ENCODE results near the gene CRX.
"Not testable (repeated sequence)": the region's sequence is repeated elsewhere in the genome, so short reads cannot be mapped to it uniquely, and the experiment has no call there.

CRX gene

GRCh38 chr19:47803671-47804070 is 18.1 kb upstream of the CRX start:
- DNase-seq (ENCODE audit: low read depth), result not testable (repeated sequence)

- not testable (repeated sequence) for DNase-seq (ENCODE audit: low read depth)
Observed at GRCh38 chr19:47804451-47804850, 17.3 kb upstream of the CRX start, which contains the start of gene TPRX1. TPRX1 (minus strand) TSS chr19:47804551; CDS start chr19:47804539, 12 bp downstream.

- DNase-seq (ENCODE audit: low read depth), result no peak
Observed at GRCh38 chr19:47805313-47805712, 16.4 kb upstream of the CRX start.

- no peak for DNase-seq (ENCODE audit: low read depth)
Observed at GRCh38 chr19:47806435-47806834, 15.3 kb upstream of the CRX start.

- DNase-seq (ENCODE audit: low read depth), result no peak
Observed at GRCh38 chr19:47813304-47813994, 8.3 kb upstream of the CRX start.

GRCh38 chr19:47813995-47814328 is 7.8 kb upstream of the CRX start:
- DNase-seq (ENCODE audit: low read depth), result no peak

GRCh38 chr19:47816270-47816669 is 5.5 kb upstream of the CRX start:
- DNase-seq (ENCODE audit: low read depth), result not testable (repeated sequence)

- DNase-seq (ENCODE audit: low read depth), result not testable (repeated sequence)
Observed at GRCh38 chr19:47818221-47818620, 3.5 kb upstream of the CRX start.

GRCh38 chr19:47819858-47820257 is 1.9 kb upstream of the CRX start:
- no peak for DNase-seq (ENCODE audit: low read depth)

GRCh38 chr19:47820410-47820809 is 1.3 kb upstream of the CRX start:
- no peak for DNase-seq (ENCODE audit: low read depth)

- DNase-seq (ENCODE audit: low read depth), result no peak
Observed at GRCh38 chr19:47824396-47824795, 2.7 kb downstream of the CRX start.

- DNase-seq (ENCODE audit: low read depth), result no peak
Observed at GRCh38 chr19:47826800-47827199, 5.1 kb downstream of the CRX start.

GRCh38 chr19:47832723-47833122 is 11.0 kb downstream of the CRX start:
- no peak for DNase-seq (ENCODE audit: low read depth)

- DNase-seq (ENCODE audit: low read depth), result no peak
Observed at GRCh38 chr19:47836038-47836437, 14.3 kb downstream of the CRX start.

GRCh38 chr19:47839411-47839810 is 17.7 kb downstream of the CRX start:
- DNase-seq (ENCODE audit: low read depth), result no peak

- DNase-seq (ENCODE audit: low read depth), result no peak
Observed at GRCh38 chr19:47839913-47840312, 18.2 kb downstream of the CRX start.

GRCh38 chr19:47842941-47843340 is 21.2 kb downstream of the CRX start:
- no peak for DNase-seq (ENCODE audit: low read depth)

GRCh38 chr19:47848425-47848822 is 26.7 kb downstream of the CRX start:
- no peak for DNase-seq (ENCODE audit: low read depth)

- DNase-seq (ENCODE audit: low read depth), result no peak
Observed at GRCh38 chr19:47848823-47849473, 27.2 kb downstream of the CRX start.

- DNase-seq (ENCODE audit: low read depth), result no peak
Observed at GRCh38 chr19:47853003-47853402, 31.3 kb downstream of the CRX start.

GRCh38 chr19:47854459-47854858 is 32.7 kb downstream of the CRX start:
- DNase-seq (ENCODE audit: low read depth), result no peak

GRCh38 chr19:47858231-47858630 is 36.5 kb downstream of the CRX start:
- not testable (repeated sequence) for DNase-seq (ENCODE audit: low read depth)

- not testable (repeated sequence) for DNase-seq (ENCODE audit: low read depth)
Observed at GRCh38 chr19:47858646-47859285, 37.0 kb downstream of the CRX start, which contains the start of gene TPRX2. TPRX2 (plus strand) TSS chr19:47859235; CDS start chr19:47859247, 12 bp downstream.
